DMS53 treated with DMSO at 0.1 percent for 48 hours (cell line): ENCODE measurements around the gene RGS10.
"Not testable (repeated sequence)": the region's sequence is repeated elsewhere in the genome, so short reads cannot be mapped to it uniquely, and the experiment has no call there.

ENCODE experiments used
- DNase-seq: peaks from one replicate; lab custom pipeline; 2025; ENCODE audit not compliant: unreplicated experiment; lab: John Stamatoyannopoulos, UW

RGS10 gene

GRCh38 chr10:119470920-119471702 lies 71.4 kb downstream of the RGS10 start:
- no peak for DNase-seq

DNA sequence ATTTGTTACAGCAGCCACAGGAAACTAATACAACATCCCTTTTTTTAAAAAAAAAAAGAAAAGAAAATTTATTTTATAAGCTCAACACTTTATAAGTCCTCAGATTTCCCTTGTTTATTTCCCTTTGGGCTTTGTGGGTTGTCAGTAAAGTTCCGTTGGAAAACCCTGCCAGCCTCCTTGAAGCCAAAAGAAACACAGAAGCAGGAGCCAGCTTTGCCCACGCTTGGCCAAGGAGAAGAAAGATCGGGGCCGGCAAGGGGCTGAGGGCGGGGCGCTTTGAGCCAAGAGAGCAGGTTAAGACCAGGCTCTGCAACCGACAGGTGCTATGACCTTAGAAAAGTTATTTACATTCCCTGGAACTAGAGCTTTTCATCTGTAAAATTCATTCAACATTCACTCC lies 72.7 kb downstream of the RGS10 start:
- no peak for DNase-seq

GRCh38 chr10:119469325-119469707 lies 73.2 kb downstream of the RGS10 start:
- no peak for DNase-seq

GRCh38 chr10:119468542-119469324 lies 73.8 kb downstream of the RGS10 start:
- no peak for DNase-seq

- DNase-seq, result no peak
Measured at GRCh38 chr10:119466655-119467054, 75.9 kb downstream of the RGS10 start.

- no peak for DNase-seq
Measured at GRCh38 chr10:119466076-119466475, 76.4 kb downstream of the RGS10 start.

GRCh38 chr10:119465085-119465484 lies 77.4 kb downstream of the RGS10 start:
- no peak for DNase-seq

GRCh38 chr10:119463195-119463594 lies 79.3 kb downstream of the RGS10 start:
- not testable (repeated sequence) for DNase-seq

GRCh38 chr10:119462773-119463172 lies 79.7 kb downstream of the RGS10 start:
- no peak for DNase-seq

- DNase-seq, result no peak
Measured at GRCh38 chr10:119461923-119462322, 80.6 kb downstream of the RGS10 start.

DNA sequence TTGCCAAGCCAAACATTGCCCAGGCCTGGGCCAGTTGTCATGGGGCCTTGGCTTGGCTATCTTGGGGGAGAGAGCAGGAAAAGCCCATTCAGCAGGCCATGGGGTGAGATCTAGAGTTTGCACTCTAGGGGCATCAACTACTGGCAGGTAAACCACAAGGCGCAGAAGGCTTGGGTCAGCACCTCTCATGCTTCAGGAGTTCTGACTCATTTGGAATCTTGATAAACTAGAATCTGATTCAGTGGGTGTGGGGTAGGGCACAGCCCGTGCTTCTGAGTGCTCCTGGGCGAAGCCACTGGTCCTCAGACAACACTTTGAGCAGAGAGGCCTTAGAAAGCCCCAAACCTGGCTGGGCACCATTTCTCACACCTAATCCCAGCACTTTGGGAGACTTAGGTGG lies 81.1 kb downstream of the RGS10 start:
- no peak for DNase-seq

- DNase-seq, result no peak
Measured at GRCh38 chr10:119460369-119461195, 81.9 kb downstream of the RGS10 start.

GRCh38 chr10:119459681-119460340 lies 82.7 kb downstream of the RGS10 start:
- DNase-seq, result no peak

DNA sequence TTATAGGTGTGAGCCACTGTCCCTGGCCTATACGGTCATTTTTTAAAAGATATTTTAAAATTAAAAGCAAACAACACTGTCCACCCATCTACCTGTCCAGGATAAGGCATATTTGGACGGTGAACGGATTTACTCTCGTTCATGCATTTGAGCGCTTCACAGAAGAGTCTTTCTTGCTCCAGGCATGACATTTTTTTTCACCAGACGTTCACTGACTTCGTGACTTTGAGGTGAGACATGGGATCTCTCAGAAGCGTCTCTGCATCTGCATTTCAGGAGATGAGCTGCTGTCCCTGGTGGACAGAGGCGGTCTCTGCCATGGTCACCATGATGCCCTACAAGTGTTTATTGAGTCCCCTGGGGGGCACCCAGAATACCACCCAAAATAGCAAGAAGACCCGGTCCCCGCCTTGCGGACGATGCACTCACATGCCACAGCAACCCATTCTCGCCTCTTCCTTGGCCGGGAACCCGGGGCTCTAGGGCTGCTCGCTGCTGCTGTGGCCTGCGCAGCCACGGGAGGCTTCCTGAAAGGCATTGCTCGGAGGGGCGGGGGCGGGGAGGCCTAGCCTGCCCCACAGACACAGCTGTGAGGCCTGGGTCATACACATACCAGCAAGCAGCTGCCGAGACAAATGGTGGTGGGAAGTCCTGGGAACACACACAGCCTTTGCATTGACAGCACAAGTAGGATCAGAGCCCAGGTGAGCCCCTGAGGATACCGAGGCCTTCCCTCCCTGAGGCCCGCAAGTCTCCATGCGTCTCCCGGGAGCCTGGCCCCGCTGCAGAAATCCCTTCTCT lies 84.4 kb downstream of the RGS10 start:
- DNase-seq, result no peak

DNA sequence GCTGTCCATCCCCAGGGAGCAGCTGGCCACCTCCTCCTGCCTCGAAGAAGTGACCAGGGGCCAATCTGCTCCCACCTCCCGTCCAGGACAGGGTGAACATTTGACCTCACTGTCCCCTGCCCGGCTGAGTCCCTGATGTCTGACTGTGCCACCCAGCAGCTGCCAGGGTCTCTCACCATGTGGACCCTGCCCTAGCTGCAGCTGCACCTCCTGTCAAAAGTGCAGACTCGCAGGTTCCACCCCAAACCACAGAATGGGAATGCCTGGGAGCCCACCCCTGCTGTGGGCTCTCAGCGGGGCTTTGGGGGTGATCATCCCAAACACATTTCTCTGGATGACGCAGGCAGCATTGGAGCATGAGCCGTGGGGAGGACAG lies 86.1 kb downstream of the RGS10 start:
- DNase-seq, result no peak

DNA sequence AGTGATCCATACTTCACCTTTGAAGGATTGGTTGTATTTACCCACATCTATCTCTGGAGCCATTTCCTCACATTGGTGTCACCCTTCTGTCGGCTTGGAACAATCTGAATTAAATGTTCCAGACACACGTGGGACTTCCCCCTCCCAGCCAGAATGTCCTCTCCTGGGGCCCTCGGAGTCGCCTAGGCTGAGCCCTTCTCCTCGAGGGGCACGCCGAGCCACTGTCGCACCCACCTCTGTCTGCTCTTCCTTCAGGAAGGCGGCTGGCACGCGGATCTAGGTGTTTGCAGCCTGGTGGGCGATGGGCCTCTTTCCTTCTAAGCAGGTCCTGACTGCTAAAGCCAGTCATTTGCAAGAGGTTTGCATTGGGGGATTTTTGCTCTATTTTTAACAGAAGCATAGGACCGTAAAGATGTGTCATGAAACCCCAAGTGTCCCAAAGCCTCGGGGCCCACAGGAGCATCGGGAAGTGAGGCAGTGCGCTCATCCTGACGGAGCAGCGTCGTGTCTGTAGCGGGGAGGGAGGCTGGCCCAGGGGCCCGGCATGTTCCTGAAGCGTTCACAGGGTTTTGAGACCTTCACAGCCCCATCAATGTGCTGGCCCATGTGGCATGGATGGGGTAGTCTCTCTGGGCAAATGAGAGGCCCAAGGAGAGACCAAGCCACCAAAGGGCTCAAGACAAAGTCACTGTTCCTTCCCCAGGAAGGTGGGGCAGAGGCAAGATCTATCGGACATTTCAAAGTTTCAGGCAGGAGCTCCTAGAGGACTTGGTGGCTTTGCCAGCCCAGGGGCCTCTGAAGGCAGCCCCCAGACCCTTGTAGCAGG lies 86.7 kb downstream of the RGS10 start:
- no peak for DNase-seq

DNA sequence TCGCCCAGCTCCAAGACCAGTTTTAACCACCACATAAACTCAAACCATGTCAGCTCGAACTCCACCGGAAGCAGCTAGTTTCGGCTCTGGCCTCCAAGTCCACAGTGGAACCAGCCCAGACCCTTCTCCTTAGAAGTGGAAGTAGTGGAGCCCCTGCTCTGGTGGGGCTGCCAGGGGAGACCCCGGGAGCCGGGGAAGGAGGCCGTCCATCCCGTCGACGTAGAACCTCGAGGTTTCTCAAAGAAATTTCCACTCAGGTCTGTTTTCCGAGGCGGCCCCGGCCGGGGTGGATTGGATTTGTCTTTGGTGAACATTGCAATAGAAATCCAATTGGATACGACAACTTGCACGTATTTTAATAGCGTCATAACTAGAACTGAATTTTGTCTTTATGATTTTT lies 87.5 kb downstream of the RGS10 start:
- no peak for DNase-seq

GRCh38 chr10:119454316-119454715 lies 88.2 kb downstream of the RGS10 start:
- DNase-seq, result no peak

DNA sequence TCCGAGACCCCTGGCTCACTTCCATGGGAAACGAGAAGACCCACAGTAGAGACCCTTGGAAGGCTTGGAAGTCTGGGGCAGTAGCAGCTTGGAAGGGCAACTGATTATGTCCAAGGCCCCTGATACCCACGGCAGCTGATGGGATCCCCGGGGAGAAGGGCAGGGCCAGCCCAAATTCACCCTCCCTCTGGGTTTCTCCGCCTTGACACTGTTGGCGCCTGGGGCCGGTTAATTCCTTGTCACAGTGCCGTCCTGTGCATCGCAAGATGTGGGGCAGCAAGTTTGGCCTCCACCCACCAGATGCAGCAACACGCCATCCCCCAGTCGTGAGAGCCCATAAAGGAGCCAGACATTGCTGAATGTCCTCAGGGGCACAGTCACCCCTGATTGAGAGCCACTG lies 89.2 kb downstream of the RGS10 start:
- DNase-seq, result no peak
